ENCODE results near the gene MAPK8IP3.

The MAPK8IP3 gene

GRCh38 chr16:1712791-1713261 lies 6.8 kb downstream of the MAPK8IP3 start:
- no peaks in the 10 kb centered on the region for H3K9me3 ChIP-seq (ENCODE audit: insufficient read depth, low read depth, low read length)
- no peaks in the 10 kb centered on the region for H3K27me3 ChIP-seq (ENCODE audit: insufficient read depth, low read length, poor library complexity, severe bottlenecking)
- H3K9ac ChIP-seq (ENCODE audit: low read depth, low read length, poor library complexity, severe bottlenecking) = no peak overlapping the region
- no peak overlapping the region for H3K4me3 ChIP-seq (ENCODE audit: low read length, poor library complexity, severe bottlenecking)
- H3K79me2 ChIP-seq (ENCODE audit: insufficient read depth, low read length) = peaks cover 24% of the 10 kb centered on the region
- peaks cover 9% of the 10 kb centered on the region for H4K20me1 ChIP-seq (ENCODE audit: insufficient read depth, low read length, poor library complexity, severe bottlenecking)
- no peak overlapping the region for H3K4me2 ChIP-seq (ENCODE audit: low read depth, low read length, poor library complexity, severe bottlenecking)
- H3F3A ChIP-seq (ENCODE audit: low read depth) = no peaks in the 10 kb centered on the region
- H3K9me2 ChIP-seq (replicated peaks; ENCODE audit: low read depth, low read length) = no peaks in the 10 kb centered on the region
- no peaks in the 10 kb centered on the region for H3K36me3 ChIP-seq (ENCODE audit: insufficient read depth, low read length)
- no peaks in the 10 kb centered on the region for H3K4me1 ChIP-seq (ENCODE audit: insufficient read depth, low read length, poor library complexity, severe bottlenecking)
- TF ChIP-seq EZH2phosphoT487 (IDR thresholded peaks at IDR 0.05; ENCODE audit: borderline replicate concordance) = no peak
- TF ChIP-seq, protein P1, sequence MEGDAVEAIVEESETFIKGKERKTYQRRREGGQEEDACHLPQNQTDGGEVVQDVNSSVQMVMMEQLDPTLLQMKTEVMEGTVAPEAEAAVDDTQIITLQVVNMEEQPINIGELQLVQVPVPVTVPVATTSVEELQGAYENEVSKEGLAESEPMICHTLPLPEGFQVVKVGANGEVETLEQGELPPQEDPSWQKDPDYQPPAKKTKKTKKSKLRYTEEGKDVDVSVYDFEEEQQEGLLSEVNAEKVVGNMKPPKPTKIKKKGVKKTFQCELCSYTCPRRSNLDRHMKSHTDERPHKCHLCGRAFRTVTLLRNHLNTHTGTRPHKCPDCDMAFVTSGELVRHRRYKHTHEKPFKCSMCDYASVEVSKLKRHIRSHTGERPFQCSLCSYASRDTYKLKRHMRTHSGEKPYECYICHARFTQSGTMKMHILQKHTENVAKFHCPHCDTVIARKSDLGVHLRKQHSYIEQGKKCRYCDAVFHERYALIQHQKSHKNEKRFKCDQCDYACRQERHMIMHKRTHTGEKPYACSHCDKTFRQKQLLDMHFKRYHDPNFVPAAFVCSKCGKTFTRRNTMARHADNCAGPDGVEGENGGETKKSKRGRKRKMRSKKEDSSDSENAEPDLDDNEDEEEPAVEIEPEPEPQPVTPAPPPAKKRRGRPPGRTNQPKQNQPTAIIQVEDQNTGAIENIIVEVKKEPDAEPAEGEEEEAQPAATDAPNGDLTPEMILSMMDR (conservative IDR thresholded peaks at IDR 0.05; ENCODE audit: low read length) = no peak
- no peak overlapping the region for H2AFZ ChIP-seq (ENCODE audit: low read length)

- H3K4me2 ChIP-seq (ENCODE audit: low read depth, low read length, poor library complexity, severe bottlenecking) = no peak overlapping the region
- TF ChIP-seq, protein P1 (conservative IDR thresholded peaks at IDR 0.05; ENCODE audit: low read length) = no peak
- TF ChIP-seq EZH2phosphoT487 (IDR thresholded peaks at IDR 0.05; ENCODE audit: borderline replicate concordance) = no peak
- H3K9ac ChIP-seq (ENCODE audit: low read depth, low read length, poor library complexity, severe bottlenecking) = no peak overlapping the region
- no peaks in the 10 kb centered on the region for H3K9me3 ChIP-seq (ENCODE audit: insufficient read depth, low read depth, low read length)
- no peaks in the 10 kb centered on the region for H3K36me3 ChIP-seq (ENCODE audit: insufficient read depth, low read length)
- H3K79me2 ChIP-seq (ENCODE audit: insufficient read depth, low read length) = peaks cover 18% of the 10 kb centered on the region
- no peaks in the 10 kb centered on the region for H3F3A ChIP-seq (ENCODE audit: low read depth)
- H2AFZ ChIP-seq (ENCODE audit: low read length) = no peak overlapping the region
- no peak overlapping the region for H3K4me3 ChIP-seq (ENCODE audit: low read length, poor library complexity, severe bottlenecking)
- no peaks in the 10 kb centered on the region for H3K9me2 ChIP-seq (replicated peaks; ENCODE audit: low read depth, low read length)
- no peaks in the 10 kb centered on the region for H3K4me1 ChIP-seq (ENCODE audit: insufficient read depth, low read length, poor library complexity, severe bottlenecking)
- no peaks in the 10 kb centered on the region for H3K27me3 ChIP-seq (ENCODE audit: insufficient read depth, low read length, poor library complexity, severe bottlenecking)
- H4K20me1 ChIP-seq (ENCODE audit: insufficient read depth, low read length, poor library complexity, severe bottlenecking) = peaks cover 5% of the 10 kb centered on the region
These were observed 7.3 kb downstream of the MAPK8IP3 start for GRCh38 chr16:1713331-1713730.

DNA sequence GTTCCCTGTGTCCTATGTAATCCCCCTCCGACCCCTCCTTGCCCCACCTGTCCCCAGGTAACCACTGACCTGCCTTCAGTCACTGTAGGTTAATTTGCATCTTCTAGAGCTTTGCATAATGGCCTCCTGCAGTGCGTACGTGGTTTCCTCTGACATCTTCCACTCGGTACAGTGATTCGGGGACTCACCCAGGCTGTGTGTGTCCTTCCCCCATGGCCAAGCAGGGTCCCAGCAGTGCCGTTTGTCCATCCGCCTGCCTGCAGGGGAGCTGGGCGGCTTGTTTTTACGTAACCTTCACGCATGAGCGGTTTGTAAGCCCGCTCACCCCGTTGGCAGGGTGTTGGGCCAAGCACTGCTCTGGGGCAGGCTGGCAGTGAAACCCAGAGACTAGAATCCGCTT lies 7.9 kb downstream of the MAPK8IP3 start:
- Histone ChIP-seq H2AFZ (ENCODE audit: low read length) (no peak overlapping the region), H3K9me2 (replicated peaks; ENCODE audit: low read depth, low read length) (no peaks in the 10 kb centered on the region), H3K79me2 (ENCODE audit: insufficient read depth, low read length) (peaks cover 13% of the 10 kb centered on the region; the same call in 1 of the 2 replicates), H3K9ac (ENCODE audit: low read depth, low read length, poor library complexity, severe bottlenecking) (no peak overlapping the region), H3K9me3 (ENCODE audit: insufficient read depth, low read depth, low read length) (no peaks in the 10 kb centered on the region), H3F3A (ENCODE audit: low read depth) (no peaks in the 10 kb centered on the region), H3K36me3 (ENCODE audit: insufficient read depth, low read length) (no peaks in the 10 kb centered on the region), H3K4me3 (ENCODE audit: low read length, poor library complexity, severe bottlenecking) (no peak overlapping the region), H3K4me1 (ENCODE audit: insufficient read depth, low read length, poor library complexity, severe bottlenecking) (no peaks in the 10 kb centered on the region), H4K20me1 (ENCODE audit: insufficient read depth, low read length, poor library complexity, severe bottlenecking) (peaks cover 1% of the 10 kb centered on the region), H3K27me3 (ENCODE audit: insufficient read depth, low read length, poor library complexity, severe bottlenecking) (no peaks in the 10 kb centered on the region), H3K4me2 (ENCODE audit: low read depth, low read length, poor library complexity, severe bottlenecking) (no peak overlapping the region)
- TF ChIP-seq, protein P1 (conservative IDR thresholded peaks at IDR 0.05; ENCODE audit: low read length) = no peak
- no peak for TF ChIP-seq EZH2phosphoT487 (IDR thresholded peaks at IDR 0.05; ENCODE audit: borderline replicate concordance)

All from Loucy (cell line).